ENCODE results near the gene EEFSEC. TPM values are rescaled to one million over a fixed set of nuclear protein-coding genes. Genes with fewer than 3 reads are reported as not detected.

The EEFSEC gene
- total RNA-seq, 1 experiment from 2014 or later, result 9.5 TPM

- Histone ChIP-seq H3K18ac (ENCODE audit: insufficient read length, low read depth, low read length) (no peak overlapping the region), H3K9ac (ENCODE audit: extremely low read depth, insufficient read length, low read length) (no peak overlapping the region), H4K5ac (ENCODE audit: insufficient read length, low read depth, low read length) (no peak overlapping the region), H2BK20ac (ENCODE audit: low read depth, low read length, poor library complexity, severe bottlenecking) (no peak overlapping the region), H4K20me1 (ENCODE audit: control insufficient read depth, insufficient read depth, insufficient read length) (peaks cover 2% of the 10 kb centered on the region), H3K4ac (ENCODE audit: low read depth, low read length) (no peak overlapping the region), H3K27ac (ENCODE audit: insufficient read length, low read depth, low read length) (no peak overlapping the region), H2BK5ac (ENCODE audit: insufficient read length, low read length) (no peak overlapping the region), H3K79me1 (ENCODE audit: insufficient read depth, low read depth, low read length, poor library complexity, severe bottlenecking) (no peaks in the 10 kb centered on the region), H2BK120ac (ENCODE audit: low read depth, low read length, poor library complexity, severe bottlenecking) (no peak overlapping the region), H3K23me2 (ENCODE audit: insufficient read length, low read depth, low read length, poor library complexity, severe bottlenecking) (no peaks in the 10 kb centered on the region), H3K4me2 (ENCODE audit: insufficient read depth, insufficient read length, low read length) (no peak overlapping the region), H4K8ac (replicated peaks; ENCODE audit: insufficient read length, low read depth, low read length) (no peak overlapping the region), H3K56ac (ENCODE audit: insufficient read length, low read depth, low read length) (no peak overlapping the region), H3K23ac (ENCODE audit: insufficient read length, low read depth, low read length) (no peak overlapping the region), H2BK15ac (ENCODE audit: low read depth, low read length) (no peak overlapping the region), H4K91ac (ENCODE audit: insufficient read length, low read depth, low read length) (no peak overlapping the region), H3K14ac (ENCODE audit: insufficient read depth, low read length) (no peak overlapping the region; the same call in 1 of the 2 replicates), H2BK12ac (ENCODE audit: insufficient read length, low read depth, low read length) (no peak overlapping the region), H2AK5ac (ENCODE audit: insufficient read length, low read length) (no peak overlapping the region), H3K27me3 (ENCODE audit: insufficient read depth, low read length) (no peaks in the 10 kb centered on the region), H3K79me2 (ENCODE audit: insufficient read depth, low read length) (no peaks in the 10 kb centered on the region), H3T11ph (ENCODE audit: low read length) (no peak overlapping the region), H2AFZ (ENCODE audit: low read length) (no peak overlapping the region), H3K4me1 (ENCODE audit: insufficient read depth, low read length) (no peaks in the 10 kb centered on the region), H3K9me3 (ENCODE audit: control insufficient read depth, low read depth, low read length) (no peaks in the 10 kb centered on the region)
- peaks cover 2 to 6% of the 10 kb centered on the region in 2 experiments; a peak in 2 of 4 replicates for H3K4me1 Mint-ChIP-seq
- H3K9me3 Mint-ChIP-seq, result no peaks in the 10 kb centered on the region
- H3K36me3 Mint-ChIP-seq (ENCODE audit: insufficient read depth in 1 of 3, low read depth in 3 of 3), result no peaks in the 10 kb centered on the region; a peak in 2 of 7 replicates
- H3K4me3 Mint-ChIP-seq, result no peak overlapping the region
- TF ChIP-seq, protein P1, sequence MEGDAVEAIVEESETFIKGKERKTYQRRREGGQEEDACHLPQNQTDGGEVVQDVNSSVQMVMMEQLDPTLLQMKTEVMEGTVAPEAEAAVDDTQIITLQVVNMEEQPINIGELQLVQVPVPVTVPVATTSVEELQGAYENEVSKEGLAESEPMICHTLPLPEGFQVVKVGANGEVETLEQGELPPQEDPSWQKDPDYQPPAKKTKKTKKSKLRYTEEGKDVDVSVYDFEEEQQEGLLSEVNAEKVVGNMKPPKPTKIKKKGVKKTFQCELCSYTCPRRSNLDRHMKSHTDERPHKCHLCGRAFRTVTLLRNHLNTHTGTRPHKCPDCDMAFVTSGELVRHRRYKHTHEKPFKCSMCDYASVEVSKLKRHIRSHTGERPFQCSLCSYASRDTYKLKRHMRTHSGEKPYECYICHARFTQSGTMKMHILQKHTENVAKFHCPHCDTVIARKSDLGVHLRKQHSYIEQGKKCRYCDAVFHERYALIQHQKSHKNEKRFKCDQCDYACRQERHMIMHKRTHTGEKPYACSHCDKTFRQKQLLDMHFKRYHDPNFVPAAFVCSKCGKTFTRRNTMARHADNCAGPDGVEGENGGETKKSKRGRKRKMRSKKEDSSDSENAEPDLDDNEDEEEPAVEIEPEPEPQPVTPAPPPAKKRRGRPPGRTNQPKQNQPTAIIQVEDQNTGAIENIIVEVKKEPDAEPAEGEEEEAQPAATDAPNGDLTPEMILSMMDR (conservative IDR thresholded peaks at IDR 0.05), result no peak
- no peak overlapping the region for H3K27ac Mint-ChIP-seq
- no peaks in the 10 kb centered on the region; the same call in 1 of the 2 replicates for H3K27me3 Mint-ChIP-seq (ENCODE audit: low read depth)
- WGBS (ENCODE audit: extremely low coverage, insufficient read length, low lambda C conversion rate), result no CpG with 5 or more reads among the region's 6 CpGs
- peak; percentile 15 for DNase-seq
Measured at GRCh38 chr3:128319741-128320141, 166.5 kb downstream of the EEFSEC start.
